GM18517 (cell line): ENCODE results near the gene DCTN3.
"Not testable (repeated sequence)": the region's sequence is repeated elsewhere in the genome, so short reads cannot be mapped to it uniquely, and the experiment has no call there.

ENCODE experiments used
- ATAC-seq: cut with Tn5 transposase; IDR thresholded peaks from one replicate; pipeline ENCODE4 v1.9.1; 2021; ENCODE audit warnings: mild to moderate bottlenecking, moderate library complexity; ENCODE audit not compliant: unreplicated experiment

DCTN3 gene

DNA sequence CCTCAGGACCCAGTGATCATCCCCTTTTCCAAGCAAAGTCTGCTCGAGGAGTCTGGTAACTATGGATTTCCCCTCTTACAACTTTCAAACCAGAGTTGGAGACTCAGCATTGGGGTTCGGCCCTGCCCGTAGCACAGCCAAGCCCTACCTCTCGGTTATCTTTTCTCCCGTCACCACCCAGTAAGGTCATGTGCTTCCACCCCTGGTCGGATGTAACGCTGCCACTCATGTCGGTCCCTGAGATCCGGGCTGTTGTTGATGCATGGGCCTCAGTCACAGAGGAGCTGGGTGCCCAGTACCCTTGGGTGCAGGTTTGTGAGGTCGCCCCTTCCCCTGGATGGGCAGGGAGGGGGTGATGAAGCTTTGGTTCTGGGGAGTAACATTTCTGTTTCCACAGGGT, 27.4 kb upstream of the DCTN3 start:
- ATAC-seq, result no peak

DNA sequence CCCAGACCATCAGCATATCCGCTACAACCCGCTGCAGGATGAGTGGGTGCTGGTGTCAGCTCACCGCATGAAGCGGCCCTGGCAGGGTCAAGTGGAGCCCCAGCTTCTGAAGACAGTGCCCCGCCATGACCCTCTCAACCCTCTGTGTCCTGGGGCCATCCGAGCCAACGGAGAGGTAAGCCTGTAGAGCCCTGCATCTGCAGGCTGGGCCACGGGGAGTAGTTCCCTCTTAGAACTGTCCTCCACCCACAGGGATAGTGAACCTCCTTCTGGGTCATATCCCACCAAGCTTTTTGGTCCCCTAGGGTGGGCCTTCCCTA, 26.7 kb upstream of the DCTN3 start:
- ATAC-seq, result peak; percentile 15

DNA sequence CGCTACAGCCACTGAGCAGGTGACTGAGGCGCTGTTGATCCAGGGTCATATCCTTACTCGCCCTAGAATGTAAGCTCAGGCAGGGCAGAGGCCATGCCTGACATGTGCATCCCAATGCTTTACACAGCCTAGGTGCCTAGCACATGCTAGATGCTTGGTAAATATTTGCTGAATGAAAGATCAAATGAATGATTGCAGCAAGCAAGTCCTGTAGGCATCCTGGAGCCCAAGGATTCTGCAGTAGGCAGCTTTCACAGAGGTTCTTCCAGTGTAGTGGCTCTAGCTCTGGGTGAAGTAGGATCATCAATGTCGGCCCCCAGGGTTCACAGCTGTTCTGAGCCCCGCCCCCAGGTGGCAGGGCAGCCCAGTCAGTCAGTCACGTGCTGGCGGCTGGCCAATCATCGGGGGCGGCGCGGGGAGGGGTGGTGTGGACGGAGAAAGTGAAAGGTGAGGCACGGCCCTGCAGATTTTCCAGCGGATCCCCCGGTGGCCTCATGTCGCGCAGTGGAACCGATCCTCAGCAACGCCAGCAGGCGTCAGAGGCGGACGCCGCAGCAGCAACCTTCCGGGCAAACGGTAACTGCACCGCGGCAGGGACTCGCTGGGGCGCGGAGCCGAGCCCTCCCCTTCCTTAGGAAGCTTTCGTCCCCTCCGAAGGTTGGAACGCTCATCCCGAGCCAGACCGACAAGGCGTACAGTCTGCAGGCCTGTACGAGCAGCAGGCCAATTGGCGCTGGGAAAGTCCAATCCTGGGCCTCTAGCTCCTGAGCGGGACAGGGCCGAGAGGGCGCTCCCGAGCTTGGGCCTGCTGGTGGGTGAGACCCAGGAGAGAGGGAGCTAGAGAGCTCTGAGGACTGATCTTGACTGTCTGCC, 26.2 kb upstream of the DCTN3 start, which contains the start of gene GALT:
Gene GALT, plus strand, starts transcription at position 465 of the 873 bp plus-strand sequence. Its CDS starts 30 bp downstream, at position 495.
- peak; percentile 78 for ATAC-seq

DNA sequence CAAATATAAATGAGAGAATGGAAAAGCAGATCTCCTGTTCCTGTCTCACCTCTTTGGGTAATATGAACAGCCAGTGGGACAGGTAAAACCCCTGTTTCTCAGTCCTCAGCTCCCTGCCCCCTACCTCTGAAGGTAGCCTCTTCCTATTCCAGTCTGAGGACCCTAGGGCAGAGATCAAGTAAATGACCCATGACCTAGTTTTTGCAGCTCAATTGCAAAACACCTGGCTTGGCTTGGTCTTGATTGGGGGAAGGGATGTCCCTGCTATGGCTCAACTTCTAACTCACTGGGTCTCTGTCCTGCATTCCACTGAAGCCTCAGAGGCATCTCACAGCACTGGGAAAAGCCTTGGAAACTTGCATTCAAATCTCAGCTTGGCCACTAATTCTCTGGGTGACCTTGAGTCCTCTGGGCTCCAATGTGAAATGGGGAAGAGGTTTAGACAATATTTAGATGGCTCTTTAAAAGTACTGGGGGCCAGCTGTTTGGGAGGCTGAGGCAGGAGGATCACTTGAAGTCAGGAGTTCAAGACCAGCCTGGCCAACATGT, 24.5 kb upstream of the DCTN3 start:
- no peak for ATAC-seq

DNA sequence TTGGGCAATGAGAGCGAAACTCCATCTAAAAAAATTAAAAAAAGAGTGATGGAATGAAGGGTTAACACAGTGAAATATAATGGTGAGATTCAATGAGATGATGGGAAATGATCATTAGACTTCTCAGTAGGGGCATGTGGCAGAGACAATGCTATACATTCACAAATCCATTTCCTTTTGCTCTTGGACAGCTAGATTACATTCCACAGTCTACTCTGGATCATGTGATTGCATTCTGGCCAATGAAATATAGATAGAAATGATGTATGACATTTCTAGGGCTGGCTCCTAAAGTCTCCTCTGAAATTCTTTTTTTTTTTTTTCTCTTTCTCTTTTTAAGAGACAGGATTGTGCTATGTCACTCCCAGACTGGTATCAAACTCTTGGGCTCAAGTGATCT, 22.4 kb upstream of the DCTN3 start:
- no peak for ATAC-seq

DNA sequence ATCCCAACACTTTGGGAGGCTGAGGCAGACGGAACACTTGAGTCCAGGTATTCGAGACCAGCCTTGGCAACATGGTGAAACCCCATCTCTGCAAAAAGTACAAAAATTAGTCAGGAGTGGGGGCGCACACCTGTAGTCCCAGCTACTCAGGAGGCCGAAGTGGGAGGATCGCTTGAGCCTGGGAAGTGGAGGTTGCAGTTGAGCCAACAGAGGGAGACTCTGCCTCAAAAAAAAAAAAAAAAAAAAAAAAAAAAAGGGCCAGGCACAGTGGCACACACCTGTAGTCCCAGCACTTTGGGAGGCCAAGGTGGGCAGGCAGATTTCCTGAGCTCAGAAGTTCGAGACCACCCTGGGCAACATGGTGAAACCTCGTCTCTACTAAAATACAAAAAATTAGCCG, 19.0 kb upstream of the DCTN3 start:
- ATAC-seq, result not testable (repeated sequence)

DNA sequence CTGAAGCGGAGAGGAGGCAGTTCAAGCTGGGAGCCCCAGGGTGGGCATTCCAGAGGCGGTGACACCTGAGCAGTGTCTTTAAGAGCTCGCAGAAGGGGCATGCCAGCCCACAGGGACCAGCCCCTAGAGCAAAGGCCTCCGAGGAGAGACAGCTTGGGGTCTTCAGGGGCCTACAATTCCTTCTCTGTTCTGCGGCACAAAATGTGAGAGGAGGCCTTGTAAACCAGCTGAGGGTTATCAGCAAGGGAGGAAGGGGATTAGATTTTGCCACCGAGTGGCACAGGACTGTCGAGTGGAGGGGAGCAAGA, 17.8 kb upstream of the DCTN3 start:
- no peak for ATAC-seq

DNA sequence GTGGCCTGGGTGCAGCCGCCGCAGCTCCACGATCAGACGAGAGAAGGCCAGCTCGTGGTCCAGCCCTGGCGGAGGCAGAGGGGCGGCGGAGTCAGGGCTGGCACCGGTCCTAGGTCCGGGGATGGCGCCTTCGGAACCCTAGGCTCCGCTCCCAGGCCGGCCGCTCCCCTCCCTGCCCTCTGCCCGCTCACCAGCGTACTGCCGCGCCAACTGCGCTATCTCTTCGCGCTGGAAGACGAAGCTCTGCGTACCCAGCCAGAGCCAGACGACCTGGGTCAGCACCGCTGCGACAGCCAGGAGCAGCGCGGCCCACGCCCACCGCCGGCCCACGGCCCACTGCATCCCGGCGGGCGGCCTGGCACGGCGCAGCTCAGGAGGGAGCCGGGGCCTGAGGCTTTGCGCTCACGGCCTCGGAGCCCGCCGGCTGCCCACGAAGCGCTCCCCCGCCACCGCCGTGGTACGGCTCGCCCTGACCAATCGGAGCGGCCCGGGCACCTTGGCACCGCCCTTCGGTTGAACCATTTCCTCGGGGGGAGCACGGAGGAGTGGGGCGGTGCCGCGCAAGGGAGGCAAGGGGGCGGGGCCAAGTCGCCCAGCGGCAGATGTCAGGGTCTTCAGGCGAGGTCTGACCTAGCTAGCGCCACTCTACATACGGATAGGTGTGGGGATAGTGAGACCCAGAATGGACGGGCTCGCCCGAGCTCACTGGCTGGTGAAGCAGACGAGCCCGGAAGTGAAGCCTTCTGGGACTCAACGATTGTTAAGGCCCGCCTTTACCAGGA, 17.3 kb upstream of the DCTN3 start, which contains the start of gene SIGMAR1:
Gene SIGMAR1, minus strand, starts transcription at position 432 of the 782 bp plus-strand sequence. Its CDS starts 90 bp downstream, at position 342.
- peak; percentile 80 for ATAC-seq

DNA sequence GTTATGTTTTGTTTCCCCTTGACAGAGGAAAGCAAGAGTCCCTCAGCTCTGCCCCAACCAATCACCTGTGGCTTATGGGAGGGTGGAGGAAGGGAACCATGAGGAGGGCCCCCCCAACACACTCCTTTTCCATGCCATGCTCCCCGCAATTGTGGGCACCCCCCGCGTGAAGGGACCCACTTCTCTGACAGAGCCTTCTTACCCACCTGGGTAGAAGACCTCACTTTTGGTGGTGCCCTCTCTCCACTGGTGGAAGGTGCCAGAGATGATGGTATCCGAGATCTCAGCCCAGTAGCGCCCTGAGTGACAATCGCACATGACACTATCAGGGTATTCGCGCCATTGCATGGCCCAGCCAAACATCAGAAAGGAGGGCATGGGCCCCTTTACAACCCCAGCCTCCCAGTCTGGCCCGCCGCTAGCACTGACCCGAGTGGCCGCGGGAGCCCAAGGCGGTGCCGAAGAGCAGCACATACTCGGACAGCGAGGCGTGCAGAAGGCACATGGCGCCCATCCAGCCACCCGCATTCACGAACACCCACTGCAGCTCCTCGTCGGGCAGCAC, 16.6 kb upstream of the DCTN3 start:
- ATAC-seq, result peak; percentile 6

DNA sequence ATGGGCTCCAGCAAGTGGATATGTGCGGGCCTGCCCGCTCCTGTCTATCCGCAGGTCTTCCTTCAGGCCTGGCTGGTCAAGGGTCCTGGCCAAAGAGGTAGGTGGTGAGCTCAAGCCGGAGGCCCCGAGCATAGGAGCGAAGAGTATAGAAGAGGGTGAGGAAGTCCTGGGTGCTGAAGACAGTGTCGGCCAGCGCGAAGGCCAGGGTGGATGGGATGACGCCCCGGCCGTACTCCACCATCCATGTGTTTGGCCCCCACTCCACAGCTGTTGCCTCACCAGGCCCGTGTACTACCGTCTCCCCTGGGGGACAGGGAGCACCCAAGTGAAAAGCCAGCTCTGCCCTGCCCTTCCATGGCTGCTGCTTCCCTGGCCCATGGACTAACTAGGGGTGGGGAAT, 15.3 kb upstream of the DCTN3 start:
- ATAC-seq, result no peak

DNA sequence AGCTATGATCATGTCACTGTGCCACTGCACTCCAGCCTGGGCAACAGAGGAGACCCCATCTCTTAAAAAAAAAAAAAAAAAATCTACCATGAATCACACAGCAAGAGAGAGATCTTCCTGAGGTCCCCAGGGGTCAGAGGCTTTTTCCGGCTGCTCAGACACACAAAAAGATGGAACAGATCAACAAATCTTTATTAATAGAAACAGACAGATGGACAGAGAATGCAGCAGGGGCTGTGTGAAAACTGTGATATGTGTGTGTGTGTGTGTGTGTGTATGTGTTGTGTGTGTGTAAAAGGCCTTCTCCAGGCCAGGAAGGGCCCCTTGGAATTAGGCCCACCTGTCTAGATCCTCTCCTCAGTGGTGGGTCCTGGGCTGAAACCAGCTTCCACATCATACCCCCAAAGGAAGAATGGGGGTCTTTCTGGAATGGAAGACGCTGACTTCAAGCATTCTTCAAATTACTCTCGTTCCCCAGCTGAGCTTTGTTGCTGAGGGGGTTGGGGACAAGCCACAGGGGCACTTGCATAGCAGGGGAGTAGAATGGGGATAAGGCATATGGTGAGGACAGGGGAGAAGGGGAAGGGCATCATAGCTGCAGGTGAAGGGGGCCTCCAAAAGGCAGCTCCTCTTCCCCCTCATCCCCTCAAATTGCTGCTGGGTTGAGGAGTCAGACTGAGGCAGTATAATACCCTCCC, 14.4 kb upstream of the DCTN3 start:
- ATAC-seq, result no peak

DNA sequence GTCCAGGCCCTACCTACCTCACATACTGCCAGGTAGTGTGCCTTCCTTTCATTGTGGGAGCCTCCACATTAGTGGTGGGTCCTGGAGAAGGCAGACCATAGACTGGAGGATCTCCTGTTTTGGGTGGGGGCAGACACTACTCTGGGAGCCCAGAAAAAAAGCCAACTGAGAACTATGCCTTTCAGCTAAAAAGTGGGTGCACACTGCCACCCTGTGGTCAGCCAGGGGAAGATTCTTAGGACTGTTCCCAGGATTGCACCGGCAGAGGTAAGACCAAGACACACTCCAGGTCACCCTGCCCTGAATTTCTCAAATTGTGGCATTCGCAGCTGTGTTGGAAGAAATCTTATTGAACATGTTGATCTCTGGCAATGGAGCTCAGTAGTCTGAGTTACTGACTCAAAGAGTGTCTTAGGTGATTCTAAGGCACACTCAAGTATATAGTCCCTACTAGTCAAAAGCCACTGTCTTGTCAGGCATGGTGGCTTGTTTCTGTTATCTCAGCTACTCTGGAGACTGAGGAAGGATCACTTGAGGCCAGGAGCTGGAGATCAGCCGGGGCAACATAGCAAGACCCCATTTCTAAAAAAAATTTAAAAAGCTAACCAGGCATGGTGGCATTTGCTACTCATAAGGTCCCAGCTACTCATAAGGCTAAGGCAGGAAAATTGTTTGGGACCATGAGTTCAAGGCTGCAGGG, 13.7 kb upstream of the DCTN3 start:
- ATAC-seq, result peak; percentile 33

DNA sequence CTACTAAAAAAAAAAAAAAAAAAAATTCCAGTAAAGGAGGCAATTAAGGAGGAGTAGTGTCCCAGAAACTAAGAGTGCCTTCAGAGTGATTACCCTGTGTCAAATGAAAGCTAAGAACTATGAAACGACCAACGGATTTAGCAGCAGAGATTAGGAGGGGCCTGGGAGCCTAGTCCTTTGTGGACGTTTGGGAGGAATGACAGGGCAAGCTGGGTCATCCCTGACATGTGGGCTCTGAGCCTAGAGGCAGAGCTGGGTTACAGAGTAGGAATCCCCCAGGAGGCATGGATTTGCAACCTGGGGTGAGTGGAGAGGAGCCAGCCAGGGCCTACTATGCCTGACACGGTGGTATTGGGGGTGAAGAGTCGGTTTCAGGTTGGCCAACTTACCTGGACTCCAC, 12.9 kb upstream of the DCTN3 start:
- no peak for ATAC-seq

DNA sequence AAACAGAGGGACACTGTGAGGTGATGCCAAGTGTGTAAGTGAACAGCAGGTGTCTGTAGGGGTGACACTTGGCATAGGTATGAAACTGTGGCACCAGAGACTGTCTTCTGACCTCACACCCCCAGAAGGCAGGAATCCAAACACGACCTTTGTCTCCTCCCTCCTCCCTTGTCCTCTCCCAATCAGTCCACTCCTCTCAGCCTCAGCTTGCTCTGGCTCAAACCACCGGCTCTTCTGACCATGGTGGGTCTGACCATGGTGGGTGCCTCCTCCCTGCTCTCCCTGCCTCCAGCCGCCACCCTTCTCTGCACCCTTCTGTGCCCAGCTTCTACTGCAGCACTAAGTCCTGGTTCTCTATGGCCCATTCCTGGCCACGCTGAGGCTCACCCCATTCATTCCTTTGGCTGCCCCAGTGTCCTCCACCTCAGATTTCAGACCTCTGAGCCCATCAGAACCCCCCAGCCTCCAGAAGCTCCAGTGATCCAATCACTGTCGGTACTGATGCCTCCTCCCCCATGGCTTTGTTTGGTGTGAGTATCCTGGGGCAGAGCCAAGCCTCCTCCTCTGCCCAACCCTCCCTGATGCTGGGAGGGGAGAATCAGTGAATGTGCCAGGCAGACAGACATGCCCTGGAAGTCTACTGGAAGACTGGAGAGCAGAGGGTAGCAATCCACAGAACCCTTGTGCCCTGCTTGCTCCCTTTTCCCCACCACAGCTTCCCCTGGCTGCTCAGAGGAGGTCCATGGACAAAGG, 10.3 kb upstream of the DCTN3 start:
- ATAC-seq, result no peak

DNA sequence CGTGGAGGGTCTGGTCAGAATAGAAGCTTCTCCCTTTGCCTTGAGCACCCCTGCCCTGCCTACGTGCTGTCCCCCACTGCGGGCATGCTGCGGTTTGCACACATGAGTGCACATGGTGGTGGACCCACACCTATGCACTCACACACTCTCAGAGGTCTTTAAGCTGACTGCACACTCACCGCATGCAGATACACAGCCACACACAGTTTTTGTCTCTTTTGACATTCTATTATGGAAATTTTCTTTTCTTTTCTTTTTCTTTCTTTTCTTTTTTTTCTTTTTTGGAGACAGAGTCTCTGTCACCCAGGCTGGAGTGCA, 9.2 kb upstream of the DCTN3 start:
- ATAC-seq, result no peak

DNA sequence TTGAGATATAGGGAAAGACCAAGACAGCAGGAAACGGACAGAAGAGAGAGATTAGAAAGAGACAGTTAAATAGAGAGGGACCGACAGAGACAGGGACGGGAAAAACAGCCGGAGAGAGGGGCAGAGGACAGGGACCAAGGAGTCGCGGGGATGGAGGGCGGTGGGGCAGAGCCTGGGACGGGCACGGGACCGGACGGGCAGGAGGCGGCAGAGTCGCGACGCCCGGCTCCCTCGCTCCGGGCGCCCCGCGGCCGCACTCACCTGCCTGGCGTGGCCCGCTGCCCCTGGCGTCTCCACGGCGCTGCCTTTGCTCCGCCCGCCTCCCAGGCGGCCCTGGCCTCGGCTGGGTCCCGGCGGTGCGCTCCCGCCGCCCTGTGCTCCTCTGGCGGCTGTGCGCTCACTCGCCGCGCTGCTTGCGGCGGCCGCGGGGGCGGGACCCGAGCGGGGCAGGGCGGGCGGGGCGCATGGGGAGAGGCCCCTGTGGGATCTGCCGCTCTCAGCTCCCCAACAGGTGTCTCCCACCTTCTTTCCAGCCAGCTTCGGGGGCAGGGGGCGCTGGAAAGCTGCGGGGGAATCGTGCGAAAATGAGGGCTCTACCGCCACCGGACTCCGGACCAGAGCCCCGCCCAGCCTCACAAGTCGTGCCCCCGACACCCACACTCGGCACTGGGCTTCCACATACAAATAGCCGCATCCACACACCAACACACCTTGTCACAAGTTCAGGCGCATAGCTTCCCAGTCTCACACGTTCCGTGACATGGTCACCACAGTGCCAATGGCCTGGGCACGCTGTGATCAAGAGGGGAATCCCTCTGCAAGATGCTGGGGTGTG, 8.6 kb upstream of the DCTN3 start, which contains the start of gene ARID3C:
Gene ARID3C, minus strand, starts transcription at position 411 of the 835 bp plus-strand sequence. CDS start 1,052 bp downstream, outside the sequence.
- ATAC-seq, result no peak

DNA sequence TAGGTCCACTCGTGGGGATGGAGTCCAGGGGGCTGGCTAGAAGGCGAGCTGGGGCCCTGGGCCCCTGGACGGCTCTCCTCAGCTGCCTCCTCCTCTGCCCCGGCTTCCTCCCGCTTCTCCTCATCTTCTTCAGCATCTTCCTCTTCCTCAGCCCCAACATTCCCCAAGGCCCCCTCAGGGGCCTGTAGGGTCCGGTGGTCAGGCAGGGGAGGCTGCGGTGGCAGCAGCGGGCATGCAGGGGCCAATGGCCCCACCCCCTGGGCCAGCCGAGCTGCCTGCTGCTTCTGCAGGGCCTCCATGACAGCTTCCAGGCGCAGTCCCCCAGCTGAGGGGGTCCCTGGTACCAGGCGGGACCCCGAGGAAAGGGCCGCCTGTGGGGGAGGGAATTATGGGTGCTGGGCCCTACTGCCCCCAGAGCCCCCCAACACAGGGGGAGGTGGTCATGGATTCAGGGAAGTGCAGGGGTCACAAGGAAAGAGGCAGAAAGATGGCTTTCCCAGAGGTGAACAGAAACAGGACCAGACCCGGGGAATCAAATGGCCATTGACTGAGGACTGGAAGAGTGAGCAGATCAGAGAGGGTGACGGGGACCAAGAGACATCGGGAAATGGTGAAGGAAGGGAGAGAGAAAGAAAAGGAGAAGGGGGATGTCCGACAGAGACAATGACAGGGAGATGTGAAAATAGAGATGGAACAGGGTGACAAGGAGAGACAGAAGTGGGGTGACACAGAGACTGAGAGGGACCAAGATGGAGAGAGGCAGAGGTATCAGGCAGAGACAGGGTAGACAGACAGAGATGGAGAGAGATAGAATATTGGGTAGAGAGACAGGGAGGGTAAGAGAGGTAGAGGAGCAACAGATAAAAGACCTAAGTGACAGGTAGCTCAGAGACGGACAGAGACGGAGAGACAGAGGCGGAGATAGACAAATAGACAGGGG, 7.7 kb upstream of the DCTN3 start:
- no peak for ATAC-seq

DNA sequence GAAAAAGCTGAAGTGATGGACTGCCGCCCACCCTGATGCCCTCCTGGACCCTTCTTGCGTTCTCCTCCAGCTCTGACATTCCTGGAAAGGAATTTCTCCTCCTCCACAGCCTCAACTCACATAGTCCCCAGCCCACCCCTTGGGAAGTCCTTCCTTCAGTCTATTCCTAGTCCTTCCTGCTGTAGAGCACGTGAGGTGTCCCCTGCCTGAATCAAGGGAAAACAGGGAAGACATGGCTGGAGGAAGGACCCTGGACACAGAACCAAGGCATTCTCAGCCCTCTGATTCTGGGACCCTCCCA, 4.8 kb upstream of the DCTN3 start:
- ATAC-seq, result no peak
